Tibial artery (tissue), 4 donors: ENCODE results near the gene ZNF557.
"Not testable (repeated sequence)": the region's sequence is repeated elsewhere in the genome, so short reads cannot be mapped to it uniquely, and the experiment has no call there.

Experiments used
- DNase-seq, 2 donors: peaks; one replicate each; pipeline ENCODE4 v3.0.0-alpha.2; 2019
- H3K27ac ChIP-seq, 2 donors: fragments of 200-600 bp; sonication (generic) in 1 of 2; 1 replicate in 1 of 2; 2 replicates in 1 of 2; pipeline ENCODE4 v1.5.1; 2018 to 2019; ENCODE audit warnings: mild to moderate bottlenecking in 1 of 2
- H3K27me3 ChIP-seq, 2 donors: fragments of 200-600 bp; sonication (generic) in 1 of 2; one replicate each; pipeline versions ENCODE4 v1.5.1 to v1.6.0; 2016 to 2019
- H3K36me3 ChIP-seq, 3 donors: fragments of 200-600 bp; sonication (generic) in 2 of 3; one replicate each; pipeline ENCODE4 v1.5.1; 2016 to 2019; ENCODE audit warnings: mild to moderate bottlenecking in 2 of 3
- H3K4me1 ChIP-seq, 4 donors: fragments of 200-600 bp; sonication (generic) in 2 of 4; 1 replicate in 3 of 4; 2 replicates in 1 of 4; pipeline ENCODE4 v1.5.1; 2016 to 2019
- H3K4me3 ChIP-seq, 2 donors: fragments of 200-600 bp; sonication (generic) in 1 of 2; 1 replicate in 1 of 2; 2 replicates in 1 of 2; pipeline ENCODE4 v1.5.1; 2018 to 2019; ENCODE audit warnings: mild to moderate bottlenecking in 2 of 2
- H3K9me3 ChIP-seq, 3 donors: fragments of 200-600 bp; sonication (generic) in 1 of 3; one replicate each; pipeline ENCODE4 v1.5.1; 2016 to 2019
- intact Hi-C: fragments of 100-400 bp; cut with DNase I; formaldehyde crosslinking; loops from one replicate; pipeline ENCODE4 v1.15.0; 2023; ENCODE audit warnings: low total_unique reads
- TF ChIP-seq, protein P1 (sequence below), 2 experiments: fragments of 200-600 bp in 1 of 2; fragments of 450-650 bp in 1 of 2; IDR thresholded peaks; one replicate each; pipeline ENCODE4 v1.5.1; 2017 to 2019; ENCODE audit warnings: antibody characterized with exemption in 2 of 2, mild to moderate bottlenecking in 1 of 2, moderate library complexity in 1 of 2

Gene ZNF557

DNA sequence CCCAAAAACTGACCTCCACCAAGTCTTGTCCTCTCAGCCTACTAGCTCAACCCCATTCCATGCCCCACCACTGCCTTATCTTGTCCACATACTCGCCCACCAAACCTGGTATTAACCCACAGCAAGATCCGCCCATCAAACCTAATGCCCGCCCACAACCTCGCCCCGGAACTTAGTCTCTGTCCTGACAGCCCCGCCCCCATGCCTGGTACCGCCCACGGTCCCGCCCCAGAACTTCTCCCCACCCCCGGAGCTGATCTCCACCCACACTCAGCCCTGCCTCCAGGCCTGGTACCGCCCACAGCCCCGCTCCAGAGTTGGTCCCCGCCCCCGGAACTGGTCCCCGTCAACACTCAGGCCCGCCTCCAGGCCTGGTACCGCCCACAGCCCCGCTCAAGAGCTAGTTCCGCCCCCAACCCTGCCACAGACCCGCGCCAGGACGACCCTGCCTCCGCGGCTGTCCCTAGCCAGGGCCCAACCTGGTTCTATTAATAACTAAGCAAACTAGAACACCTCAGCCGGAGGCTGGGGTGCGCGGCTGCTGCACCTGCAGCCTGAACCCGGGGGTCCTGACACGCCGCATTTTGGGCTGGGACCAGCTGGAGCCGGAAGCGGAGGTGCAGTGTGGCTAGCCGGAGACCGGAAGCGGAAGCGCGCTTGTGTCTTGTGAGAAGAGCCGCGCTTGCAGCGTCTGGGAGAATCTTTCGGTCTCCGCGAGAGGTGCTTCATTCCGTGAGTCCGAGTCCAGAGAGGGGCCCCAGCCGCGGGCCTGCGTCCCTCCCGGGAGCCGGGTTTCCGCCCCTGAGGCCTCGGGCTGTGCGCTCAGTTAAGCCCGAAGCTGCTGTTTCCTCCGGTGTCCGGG, at the start of gene ZNF557:
Gene ZNF557 (plus strand): TSS at position 662 of the 862 bp plus-strand sequence. CDS start 5,372 bp downstream, outside the sequence.
- DNase-seq: peak; percentile 99
- peaks cover 0 to 11% (median 5%) of the 10 kb centered on the region in 4 donors for H3K4me1 ChIP-seq
- H3K9me3 ChIP-seq: no peaks in the 10 kb centered on the region
- H3K27ac ChIP-seq: peak within 1 kb of the TSS; percentile 73 to 77
- no peaks in the 10 kb centered on the region for H3K27me3 ChIP-seq
- intact Hi-C loops: no loop called here
- peak within 1 kb of the TSS; percentile 90 to 91 for H3K4me3 ChIP-seq
- TF ChIP-seq, protein P1, sequence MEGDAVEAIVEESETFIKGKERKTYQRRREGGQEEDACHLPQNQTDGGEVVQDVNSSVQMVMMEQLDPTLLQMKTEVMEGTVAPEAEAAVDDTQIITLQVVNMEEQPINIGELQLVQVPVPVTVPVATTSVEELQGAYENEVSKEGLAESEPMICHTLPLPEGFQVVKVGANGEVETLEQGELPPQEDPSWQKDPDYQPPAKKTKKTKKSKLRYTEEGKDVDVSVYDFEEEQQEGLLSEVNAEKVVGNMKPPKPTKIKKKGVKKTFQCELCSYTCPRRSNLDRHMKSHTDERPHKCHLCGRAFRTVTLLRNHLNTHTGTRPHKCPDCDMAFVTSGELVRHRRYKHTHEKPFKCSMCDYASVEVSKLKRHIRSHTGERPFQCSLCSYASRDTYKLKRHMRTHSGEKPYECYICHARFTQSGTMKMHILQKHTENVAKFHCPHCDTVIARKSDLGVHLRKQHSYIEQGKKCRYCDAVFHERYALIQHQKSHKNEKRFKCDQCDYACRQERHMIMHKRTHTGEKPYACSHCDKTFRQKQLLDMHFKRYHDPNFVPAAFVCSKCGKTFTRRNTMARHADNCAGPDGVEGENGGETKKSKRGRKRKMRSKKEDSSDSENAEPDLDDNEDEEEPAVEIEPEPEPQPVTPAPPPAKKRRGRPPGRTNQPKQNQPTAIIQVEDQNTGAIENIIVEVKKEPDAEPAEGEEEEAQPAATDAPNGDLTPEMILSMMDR (IDR thresholded peaks at IDR 0.05): no peak
- H3K36me3 ChIP-seq: peaks cover 32 to 36% (median 35%) of the 10 kb centered on the region in 3 donors

DNA sequence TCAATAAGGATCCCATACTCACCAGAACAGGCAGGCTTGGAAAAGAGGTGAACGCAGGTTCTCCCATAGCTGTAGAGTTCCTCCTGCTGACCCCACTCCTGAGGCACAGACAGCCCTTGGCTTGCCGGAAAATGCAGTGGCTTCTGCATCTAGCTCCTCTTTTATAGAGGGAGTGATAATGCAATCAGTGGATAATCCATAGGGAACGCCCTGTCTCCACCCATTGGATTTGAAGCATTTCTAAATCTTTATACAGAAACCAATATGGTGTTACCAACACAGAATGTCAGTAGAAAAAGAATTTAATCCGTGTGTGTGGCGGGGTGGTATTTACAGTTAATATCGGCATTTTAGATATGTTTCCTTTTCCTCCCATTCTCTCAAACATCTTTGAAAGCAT, 48.2 kb upstream of the ZNF557 start, which contains the start of gene MBD3L2B:
Gene MBD3L2B (minus strand): TSS at position 101 of the 400 bp plus-strand sequence. CDS start 34 bp downstream, at position 67.
- H3K4me1 ChIP-seq, DNase-seq, H3K36me3 ChIP-seq, H3K4me3 ChIP-seq, H3K9me3 ChIP-seq, H3K27ac ChIP-seq, intact Hi-C loops, H3K27me3 ChIP-seq: not testable (repeated sequence)

DNA sequence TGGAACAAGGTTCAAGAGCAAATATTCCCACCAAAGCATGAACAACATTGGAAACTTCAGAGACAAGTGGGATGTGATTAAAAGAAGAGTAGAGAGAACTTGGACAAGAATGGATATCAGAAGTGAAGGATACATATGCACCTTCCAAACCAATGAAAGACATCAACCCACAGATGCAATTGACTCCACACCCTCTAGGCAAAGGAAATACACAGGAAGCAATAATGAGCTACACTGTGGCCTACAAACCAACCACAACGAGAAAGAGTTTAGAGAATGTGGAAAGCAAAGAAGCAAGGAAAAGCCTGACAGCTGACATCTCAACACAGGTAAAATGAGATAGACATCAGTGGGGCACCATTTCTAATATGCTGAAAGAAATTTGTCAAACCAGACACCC, 40.7 kb upstream of the ZNF557 start:
- DNase-seq, H3K27me3 ChIP-seq, H3K4me1 ChIP-seq, H3K9me3 ChIP-seq, H3K4me3 ChIP-seq, H3K27ac ChIP-seq, intact Hi-C loops, H3K36me3 ChIP-seq: not testable (repeated sequence)

DNA sequence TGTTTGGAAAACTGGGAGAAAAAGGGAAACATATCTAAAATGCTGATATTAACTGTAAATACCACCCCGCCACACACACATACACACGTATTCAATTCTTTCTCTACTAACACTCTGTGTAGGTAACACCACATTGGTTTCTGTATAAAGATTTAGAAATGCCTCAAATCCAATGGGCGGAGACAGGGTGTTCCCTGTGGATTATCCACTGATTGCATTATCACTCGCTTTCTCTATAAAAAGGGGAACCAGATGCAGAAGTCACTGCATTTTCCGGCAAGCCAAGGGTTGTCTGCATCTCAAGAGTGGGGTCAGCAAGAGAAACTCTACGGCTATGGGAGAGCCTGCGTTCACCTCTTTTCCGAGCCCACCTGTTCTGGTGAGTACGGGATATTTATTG, 39.2 kb upstream of the ZNF557 start, which contains the start of gene MBD3L5:
Gene MBD3L5 (plus strand): TSS at position 301 of the 400 bp plus-strand sequence. CDS start 34 bp downstream, at position 335.
- H3K27me3 ChIP-seq, H3K4me1 ChIP-seq, DNase-seq, intact Hi-C loops, H3K4me3 ChIP-seq, H3K9me3 ChIP-seq, H3K27ac ChIP-seq, H3K36me3 ChIP-seq: not testable (repeated sequence)

DNA sequence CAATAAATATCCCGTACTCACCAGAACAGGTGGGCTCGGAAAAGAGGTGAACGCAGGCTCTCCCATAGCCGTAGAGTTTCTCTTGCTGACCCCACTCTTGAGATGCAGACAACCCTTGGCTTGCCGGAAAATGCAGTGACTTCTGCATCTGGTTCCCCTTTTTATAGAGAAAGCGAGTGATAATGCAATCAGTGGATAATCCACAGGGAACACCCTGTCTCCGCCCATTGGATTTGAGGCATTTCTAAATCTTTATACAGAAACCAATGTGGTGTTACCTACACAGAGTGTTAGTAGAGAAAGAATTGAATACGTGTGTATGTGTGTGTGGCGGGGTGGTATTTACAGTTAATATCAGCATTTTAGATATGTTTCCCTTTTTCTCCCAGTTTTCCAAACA, 29.4 kb upstream of the ZNF557 start, which contains the start of gene MBD3L4:
Gene MBD3L4 (minus strand): TSS at position 101 of the 400 bp plus-strand sequence. CDS start 35 bp downstream, at position 66.
- H3K4me3 ChIP-seq, H3K27ac ChIP-seq, H3K27me3 ChIP-seq, H3K36me3 ChIP-seq, intact Hi-C loops, DNase-seq, H3K4me1 ChIP-seq, H3K9me3 ChIP-seq: not testable (repeated sequence)

DNA sequence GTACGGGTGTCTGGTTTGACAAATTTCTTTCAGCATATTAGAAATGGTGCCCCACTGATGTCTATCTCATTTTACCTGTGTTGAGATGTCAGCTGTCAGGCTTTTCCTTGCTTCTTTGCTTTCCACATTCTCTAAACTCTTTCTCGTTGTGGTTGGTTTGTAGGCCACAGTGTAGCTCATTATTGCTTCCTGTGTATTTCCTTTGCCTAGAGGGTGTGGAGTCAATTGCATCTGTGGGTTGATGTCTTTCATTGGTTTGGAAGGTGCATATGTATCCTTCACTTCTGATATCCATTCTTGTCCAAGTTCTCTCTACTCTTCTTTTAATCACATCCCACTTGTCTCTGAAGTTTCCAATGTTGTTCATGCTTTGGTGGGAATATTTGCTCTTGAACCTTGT, 27.9 kb upstream of the ZNF557 start:
- H3K36me3 ChIP-seq, H3K4me3 ChIP-seq, H3K4me1 ChIP-seq, H3K27me3 ChIP-seq, H3K27ac ChIP-seq, H3K9me3 ChIP-seq, intact Hi-C loops, DNase-seq: not testable (repeated sequence)

DNA sequence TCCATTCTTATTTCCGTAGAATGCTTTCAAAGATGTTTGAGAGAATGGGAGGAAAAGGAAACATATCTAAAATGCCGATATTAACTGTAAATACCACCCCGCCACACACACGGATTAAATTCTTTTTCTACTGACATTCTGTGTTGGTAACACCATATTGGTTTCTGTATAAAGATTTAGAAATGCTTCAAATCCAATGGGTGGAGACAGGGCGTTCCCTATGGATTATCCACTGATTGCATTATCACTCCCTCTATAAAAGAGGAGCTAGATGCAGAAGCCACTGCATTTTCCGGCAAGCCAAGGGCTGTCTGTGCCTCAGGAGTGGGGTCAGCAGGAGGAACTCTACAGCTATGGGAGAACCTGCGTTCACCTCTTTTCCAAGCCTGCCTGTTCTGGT, 20.5 kb upstream of the ZNF557 start, which contains the start of gene MBD3L2:
Gene MBD3L2 (plus strand): TSS at position 301 of the 400 bp plus-strand sequence. CDS start 53 bp downstream, at position 354.
- H3K4me1 ChIP-seq, DNase-seq, H3K4me3 ChIP-seq, H3K9me3 ChIP-seq, intact Hi-C loops, H3K36me3 ChIP-seq, H3K27me3 ChIP-seq, H3K27ac ChIP-seq: not testable (repeated sequence)

DNA sequence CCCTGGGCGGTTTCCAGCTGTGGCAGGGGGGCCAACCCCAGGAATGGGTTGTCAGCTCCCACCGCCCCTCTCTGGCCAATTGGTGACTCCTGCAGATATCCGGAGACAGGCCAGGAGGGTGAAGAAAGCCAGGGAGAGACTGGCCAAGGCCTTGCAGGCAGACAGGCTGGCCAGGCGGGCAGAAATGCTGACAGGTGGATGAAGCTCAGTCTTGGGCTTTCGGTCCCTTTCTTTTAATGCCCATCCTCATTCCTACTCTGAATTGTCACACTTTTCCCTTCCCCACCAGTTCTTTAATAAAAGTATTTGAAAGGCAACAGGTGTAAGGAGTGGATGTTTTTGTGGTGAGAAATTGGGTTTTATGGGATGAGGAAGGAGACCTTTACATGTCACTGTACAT, 18.1 kb upstream of the ZNF557 start:
- H3K27ac ChIP-seq, intact Hi-C loops, DNase-seq, H3K4me3 ChIP-seq, H3K4me1 ChIP-seq, H3K9me3 ChIP-seq, H3K27me3 ChIP-seq, H3K36me3 ChIP-seq: not testable (repeated sequence)

DNA sequence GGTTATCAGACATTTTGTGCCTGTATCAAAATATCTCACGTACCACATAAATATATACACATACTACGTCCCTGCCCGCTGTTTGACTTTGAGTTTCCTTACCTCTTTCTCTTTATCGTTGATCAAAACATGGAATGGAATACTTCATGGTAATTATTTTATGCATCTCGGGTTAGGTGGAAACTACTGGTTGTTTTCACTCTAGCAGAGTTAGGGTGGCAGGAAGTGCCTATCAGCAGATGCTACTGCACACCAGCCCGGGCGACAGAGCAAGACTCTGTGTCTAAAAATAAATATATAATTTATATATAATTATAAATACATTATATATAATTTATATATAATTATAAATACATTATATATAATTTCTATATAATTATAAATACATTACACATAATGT, 16.6 kb upstream of the ZNF557 start:
- DNase-seq, H3K4me3 ChIP-seq, H3K9me3 ChIP-seq, intact Hi-C loops, H3K36me3 ChIP-seq, H3K27ac ChIP-seq, H3K4me1 ChIP-seq, H3K27me3 ChIP-seq: not testable (repeated sequence)

DNA sequence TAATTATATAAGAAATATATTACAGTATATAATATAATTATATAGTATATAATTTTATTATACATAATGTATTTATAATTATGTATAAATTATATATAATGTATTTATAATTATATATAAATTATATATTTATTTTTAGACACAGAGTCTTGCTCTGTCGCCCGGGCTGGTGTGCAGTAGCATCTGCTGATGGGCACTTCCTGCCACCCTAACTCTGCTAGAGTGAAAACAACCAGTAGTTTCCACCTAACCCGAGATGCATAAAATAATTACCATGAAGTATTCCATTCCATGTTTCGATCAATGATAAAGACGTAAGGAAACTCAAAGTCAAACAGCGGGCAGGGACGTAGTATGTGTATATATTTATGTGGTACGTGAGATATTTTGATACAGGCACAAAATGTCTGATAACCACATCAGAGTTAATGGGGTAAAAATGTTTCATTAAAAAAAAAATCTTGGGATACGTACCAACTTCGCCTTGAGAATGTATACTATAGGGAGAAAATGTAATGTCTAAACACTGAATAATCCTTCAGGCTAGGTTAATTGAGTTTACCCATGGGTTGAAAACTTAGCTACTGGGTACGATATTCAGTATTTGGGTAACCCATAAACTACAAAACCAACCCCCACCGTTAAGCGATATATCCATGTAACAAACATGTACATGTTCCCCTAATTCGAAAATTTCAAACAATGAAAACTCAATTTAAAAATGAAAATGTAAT, 14.7 kb upstream of the ZNF557 start:
- H3K4me1 ChIP-seq: not testable (repeated sequence)

DNA sequence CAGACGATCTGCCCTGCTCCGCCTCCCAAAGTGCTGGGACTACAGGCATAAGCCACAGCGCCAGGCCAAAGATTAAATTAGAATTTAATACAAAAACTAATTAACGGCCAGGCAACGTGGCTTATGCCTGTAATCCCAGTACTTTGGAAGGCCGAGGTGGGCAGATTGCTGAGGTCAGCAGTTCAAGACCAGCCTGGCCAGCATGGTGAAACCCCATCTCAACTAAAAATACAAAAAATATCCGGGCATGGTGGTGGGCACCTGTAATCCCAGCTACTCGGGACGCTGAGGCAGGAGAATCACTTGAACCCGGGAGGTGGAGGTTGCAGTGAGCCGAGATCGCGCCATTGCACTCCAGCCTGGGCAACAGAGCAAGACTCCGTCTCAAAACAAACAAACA, 13.8 kb upstream of the ZNF557 start:
- DNase-seq, H3K4me3 ChIP-seq, H3K4me1 ChIP-seq, H3K27me3 ChIP-seq, intact Hi-C loops, H3K36me3 ChIP-seq, H3K9me3 ChIP-seq, H3K27ac ChIP-seq: not testable (repeated sequence)

More for the DNA sequence above, 14.7 kb upstream of the ZNF557 start:
- H3K27me3 ChIP-seq, H3K9me3 ChIP-seq, H3K27ac ChIP-seq, intact Hi-C loops, H3K36me3 ChIP-seq, DNase-seq, H3K4me3 ChIP-seq: not testable (repeated sequence)

DNA sequence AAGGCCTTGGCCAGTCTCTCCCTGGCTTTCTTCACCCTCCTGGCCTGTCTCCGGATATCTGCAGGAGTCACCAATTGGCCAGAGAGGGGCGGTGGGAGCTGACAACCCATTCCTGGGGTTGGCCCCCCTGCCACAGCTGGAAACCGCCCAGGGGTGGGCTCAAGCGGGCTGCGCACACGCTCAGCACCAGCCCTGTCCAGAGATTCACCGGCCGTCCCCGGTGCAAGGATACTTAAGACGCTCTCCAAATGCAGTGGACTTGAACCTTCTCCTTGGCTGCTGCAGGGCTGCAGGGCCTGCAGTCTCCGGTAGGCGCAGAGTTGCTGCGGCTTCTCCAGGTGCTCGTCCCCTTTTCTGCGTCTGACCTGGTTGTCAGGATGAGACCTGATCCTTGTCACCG, 13.1 kb upstream of the ZNF557 start:
- H3K4me3 ChIP-seq, intact Hi-C loops, H3K27me3 ChIP-seq, H3K9me3 ChIP-seq, H3K4me1 ChIP-seq, H3K36me3 ChIP-seq, H3K27ac ChIP-seq, DNase-seq: not testable (repeated sequence)

DNA sequence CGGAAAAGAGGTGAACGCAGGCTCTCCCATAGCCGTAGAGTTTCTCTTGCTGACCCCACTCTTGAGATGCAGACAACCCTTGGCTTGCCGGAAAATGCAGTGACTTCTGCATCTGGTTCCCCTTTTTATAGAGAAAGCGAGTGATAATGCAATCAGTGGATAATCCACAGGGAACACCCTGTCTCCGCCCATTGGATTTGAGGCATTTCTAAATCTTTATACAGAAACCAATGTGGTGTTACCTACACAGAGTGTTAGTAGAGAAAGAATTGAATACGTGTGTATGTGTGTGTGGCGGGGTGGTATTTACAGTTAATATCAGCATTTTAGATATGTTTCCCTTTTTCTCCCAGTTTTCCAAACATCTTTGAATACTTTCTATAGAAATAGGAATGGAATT, 10.9 kb upstream of the ZNF557 start, which contains the start of gene MBD3L3:
Gene MBD3L3 (minus strand): TSS at position 101 of the 400 bp plus-strand sequence. CDS start 71 bp downstream, at position 30.
- H3K27me3 ChIP-seq, H3K9me3 ChIP-seq, DNase-seq, H3K4me1 ChIP-seq, H3K4me3 ChIP-seq, intact Hi-C loops, H3K36me3 ChIP-seq, H3K27ac ChIP-seq: not testable (repeated sequence)
